IMR-90 (cell line): ENCODE measurements around the gene PI4KA. TPM values are rescaled to one million over a fixed set of nuclear protein-coding genes. Genes with fewer than 3 reads are reported as not detected.

ENCODE experiments used
- ATAC-seq: fragments of 200-7000 bp; cut with Tn5 transposase; 2 replicates; pipeline ENCODE4 v1.9.1; 2020; ENCODE audit warnings: low read depth, mild to moderate bottlenecking, moderate library complexity
- BruUV-seq: library from RNA; stranded (reverse); fragments of 400-500 nt; replicated peaks from 2 replicates; lab custom pipeline; 2021; lab: Mats Ljungman, UMichigan
- CTCF ChIA-PET: fragments of 300-600 bp; formaldehyde crosslinking; extraction: SDS; loops from one replicate; lab custom pipeline; 2021; ENCODE audit warnings: antibody characterized with exemption; lab: Yijun Ruan, JAX
- POLR2A ChIA-PET: fragments of 300-600 bp; sonication (Branson Sonifier 250); formaldehyde crosslinking; loops from one replicate; lab custom pipeline; 2022; ENCODE audit warnings: antibody characterized with exemption; ENCODE audit not compliant: unreplicated experiment; lab: Charles Lee
- DNase-seq: peaks from one replicate; pipeline ENCODE4 v3.0.0; 2013
- H2AFZ ChIP-seq: replicated peaks from 2 replicates; pipeline ENCODE3; 2013; ENCODE audit warnings: low read length, mild to moderate bottlenecking; ENCODE audit not compliant: poor library complexity
- H2AK5ac ChIP-seq: 2 replicates; pipeline ENCODE4 v1.6.1; 2013; ENCODE audit warnings: low read depth, low read length, inconsistent platforms
- H2AK9ac ChIP-seq: replicated peaks from 2 replicates; pipeline ENCODE3; 2013; ENCODE audit warnings: mild to moderate bottlenecking, low read depth, low read length, moderate library complexity; ENCODE audit not compliant: poor library complexity
- H2BK120ac ChIP-seq: 2 replicates; pipeline ENCODE4 v1.6.1; 2013; ENCODE audit warnings: low read depth, low read length, inconsistent platforms
- H2BK15ac ChIP-seq: 3 replicates; pipeline ENCODE4 v1.6.1; 2013; ENCODE audit warnings: low read depth, low read length, inconsistent platforms
- H2BK20ac ChIP-seq: 2 replicates; pipeline ENCODE4 v1.6.1; 2013; ENCODE audit warnings: low read depth, mild to moderate bottlenecking, inconsistent platforms, low read length, moderate library complexity
- H2BK5ac ChIP-seq: 2 replicates; pipeline ENCODE4 v1.6.1; 2013; ENCODE audit warnings: mild to moderate bottlenecking, low read depth, low read length, inconsistent platforms; ENCODE audit not compliant: poor library complexity, severe bottlenecking
- H3K14ac ChIP-seq: replicated peaks from 2 replicates; pipeline ENCODE4 v1.6.1; 2013; ENCODE audit warnings: low read depth, low read length, inconsistent platforms
- H3K18ac ChIP-seq: 2 replicates; pipeline ENCODE4 v1.6.1; 2013; ENCODE audit warnings: low read depth, low read length, control low read depth
- H3K23ac ChIP-seq: 2 replicates; pipeline ENCODE4 v1.6.1; 2013; ENCODE audit warnings: low read depth, low read length, inconsistent platforms
- H3K27ac ChIP-seq: 2 replicates; pipeline ENCODE4 v1.5.1; 2013; ENCODE audit warnings: mild to moderate bottlenecking, control low read depth, low read length; ENCODE audit not compliant: insufficient read depth
- H3K27me3 ChIP-seq: 2 replicates; pipeline ENCODE4 v1.6.1; 2013; ENCODE audit warnings: low read length; ENCODE audit not compliant: control insufficient read depth, insufficient read depth
- H3K36me3 ChIP-seq: 2 replicates; pipeline ENCODE4 v1.6.1; 2013; ENCODE audit warnings: low read length, mixed read lengths; ENCODE audit not compliant: control insufficient read depth, insufficient read depth
- H3K4ac ChIP-seq: 2 replicates; pipeline ENCODE4 v1.6.1; 2013; ENCODE audit warnings: low read depth, low read length, inconsistent platforms
- H3K4me1 ChIP-seq: 2 replicates; pipeline ENCODE4 v1.6.1; 2013; ENCODE audit warnings: low read length, mixed read lengths; ENCODE audit not compliant: control insufficient read depth, insufficient read depth
- H3K4me2 ChIP-seq: 2 replicates; pipeline ENCODE4 v1.6.1; 2013; ENCODE audit warnings: low read depth, mild to moderate bottlenecking, control low read depth, low read length, moderate library complexity
- H3K4me3 ChIP-seq: 2 replicates; pipeline ENCODE4 v1.5.1; 2013; ENCODE audit warnings: low read depth, mild to moderate bottlenecking, control low read depth, low read length, moderate library complexity; ENCODE audit not compliant: insufficient read depth
- H3K56ac ChIP-seq: 2 replicates; pipeline ENCODE4 v1.6.1; 2013; ENCODE audit warnings: low read length, inconsistent platforms; ENCODE audit not compliant: insufficient read depth; ENCODE audit errors: extremely low read depth
- H3K79me1 ChIP-seq, 2 experiments: 2 replicates each; pipeline ENCODE4 v1.6.1; 2013; ENCODE audit warnings: low read length in 2 of 2, inconsistent platforms in 1 of 2, low read depth in 1 of 2
- H3K9ac ChIP-seq: 2 replicates; pipeline ENCODE4 v1.6.1; 2013; ENCODE audit warnings: low read depth, low read length, control low read depth
- H3K9me1 ChIP-seq: 2 replicates; pipeline ENCODE4 v1.6.1; 2013; ENCODE audit warnings: low read length, inconsistent platforms; ENCODE audit not compliant: insufficient read depth
- H3K9me3 ChIP-seq: 2 replicates; pipeline ENCODE4 v1.6.1; 2013; ENCODE audit warnings: low read length; ENCODE audit not compliant: control insufficient read depth, insufficient read depth
- H4K20me1 ChIP-seq: 2 replicates; pipeline ENCODE4 v1.6.1; 2013; ENCODE audit warnings: low read length, inconsistent platforms; ENCODE audit not compliant: insufficient read depth
- H4K5ac ChIP-seq: 2 replicates; pipeline ENCODE4 v1.6.1; 2013; ENCODE audit warnings: mild to moderate bottlenecking, low read depth, low read length, control low read depth
- H4K8ac ChIP-seq, 2 experiments: 2 replicates each; pipeline ENCODE4 v1.6.1; 2013; ENCODE audit warnings: low read depth in 2 of 2, low read length in 2 of 2, control low read depth in 1 of 2, inconsistent platforms in 1 of 2
- H4K91ac ChIP-seq: 2 replicates; pipeline ENCODE4 v1.6.1; 2013; ENCODE audit warnings: low read depth, low read length, inconsistent platforms; ENCODE audit not compliant: insufficient read depth
- MAFK ChIP-seq: IDR thresholded peaks from 2 replicates; pipeline ENCODE4 v1.6.1; 2012; ENCODE audit warnings: low read depth, low read length, improper control_type of control experiment
- RAD21 ChIP-seq: IDR thresholded peaks from 2 replicates; pipeline ENCODE4 v1.6.1; 2012; ENCODE audit warnings: low read length, improper control_type of control experiment
- WGBS, 2 experiments: methylation state at CpG; one replicate each; pipeline versions ENCODE4 v1.1.5 to v1.1.7; 2013; ENCODE audit warnings: missing lambda C conversion rate in 2 of 2; ENCODE audit not compliant: insufficient read length in 1 of 2; ENCODE audit errors: extremely low coverage in 2 of 2; 5-methylcytosine and 5-hydroxymethylcytosine counted together
- dilution Hi-C: fragments of 300-500 bp; cut with HindIII; formaldehyde crosslinking; loops from one replicate; pipeline ENCODE4 v1.14.3; 2018; ENCODE audit warnings: low sequenced_read_pairs; ENCODE audit not compliant: unreplicated experiment
- in situ Hi-C: fragments of 300-500 bp; cut with MboI; formaldehyde crosslinking; loops from 3 replicates; pipeline ENCODE4 v1.14.3; 2019; ENCODE audit warnings: low sequenced_read_pairs, inconsistent platforms, mixed read lengths
- intact Hi-C: fragments of 100-400 bp; cut with micrococcal nuclease; formaldehyde crosslinking; loops from 2 replicates; pipeline ENCODE4 v1.10.0; 2022
- polyA plus RNA-seq, 3 experiments: library from polyadenylated mRNA; depleted of rRNA; stranded (reverse); fragments of >200 nt; gene quantifications; 2 replicates each; pipeline ENCODE4 v1.2.3, GENCODE V29; 2012; ENCODE audit warnings: low replicate concordance in 1 of 3
- total RNA-seq: library from RNA; depleted of rRNA; stranded (reverse); fragments of >200 nt; gene quantifications from 2 replicates; pipeline ENCODE4 v1.2.3, GENCODE V29; 2012
- TF ChIP-seq, protein P1 (sequence below): conservative IDR thresholded peaks from 2 replicates; pipeline ENCODE4 v1.5.1; 2012; ENCODE audit warnings: mild to moderate bottlenecking, low read depth, low read length, improper control_type of control experiment

Gene PI4KA
- total and polyA plus RNA-seq, 2 of the 4 experiments (the other 2 are of a cell fraction): 16.8 to 35.5 TPM

DNA sequence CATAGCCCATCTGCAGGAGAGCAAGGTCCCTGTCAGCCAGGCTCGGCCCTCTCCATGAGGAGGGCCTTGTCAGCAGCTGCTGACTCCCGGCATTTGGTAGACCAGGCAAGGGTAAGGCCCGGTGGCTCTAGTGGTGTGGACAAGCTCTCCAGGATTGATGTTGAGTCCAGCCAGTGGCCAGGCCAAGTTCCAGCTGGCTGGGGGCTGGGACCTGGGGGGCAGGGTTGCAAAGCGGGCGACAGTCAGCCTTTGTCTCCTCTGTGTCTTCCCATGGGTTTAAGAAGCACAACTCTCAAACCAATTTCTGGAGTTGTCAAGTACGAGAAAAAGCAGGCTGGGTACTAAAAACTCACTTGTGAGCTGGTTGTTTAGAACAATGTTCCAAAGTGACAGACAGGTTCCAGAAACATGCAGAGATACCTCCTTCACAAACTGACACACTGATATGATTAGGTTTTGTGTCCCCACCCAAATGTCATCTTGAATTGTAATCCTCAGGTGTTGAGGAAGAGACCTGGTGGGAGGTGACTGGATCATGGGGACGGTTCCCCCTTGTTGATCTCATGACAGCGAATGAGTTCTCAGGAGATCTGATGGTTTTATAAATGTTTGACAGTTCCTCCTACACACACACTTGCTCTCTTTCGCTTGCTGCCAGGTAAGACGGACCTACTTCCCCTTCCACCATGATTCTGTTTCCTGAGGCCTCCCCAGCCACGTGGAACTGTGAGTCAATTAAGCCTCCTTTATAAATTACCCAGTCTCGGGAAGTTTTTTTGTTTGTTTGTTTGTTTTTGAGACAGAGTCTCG lies 137.0 kb downstream of the PI4KA start:
- no CpG with 5 or more reads among the region's 13 CpGs for WGBS, 2 experiments
- Histone ChIP-seq H2AK9ac (no peak overlapping the region), H3K9me3 (no peaks in the 10 kb centered on the region), H3K79me1 (no peaks in the 10 kb centered on the region), H2BK120ac (no peak overlapping the region), H3K27ac (no peak overlapping the region), H4K5ac (no peak overlapping the region), H4K8ac (no peak overlapping the region), H4K91ac (no peak overlapping the region), H3K27me3 (no peaks in the 10 kb centered on the region), H3K36me3 (peaks cover 29% of the 10 kb centered on the region), H2AFZ (no peak overlapping the region), H3K56ac (no peak overlapping the region), H3K9me1 (no peaks in the 10 kb centered on the region), H3K4me1 (no peaks in the 10 kb centered on the region), H4K20me1 (no peaks in the 10 kb centered on the region), H3K4me3 (no peak overlapping the region), H3K4ac (no peak overlapping the region), H3K9ac (no peak overlapping the region), H2BK5ac (no peak overlapping the region), H2BK15ac (no peak overlapping the region), H2BK20ac (no peak overlapping the region), H3K18ac (no peak overlapping the region), H3K23ac (no peak overlapping the region), H3K14ac (no peak overlapping the region), H2AK5ac (no peak overlapping the region), H3K4me2 (no peak overlapping the region)
- dilution Hi-C loops: no loop called here
- DNase-seq: no peak
- intact Hi-C loops: no loop called here
- no peak for TF ChIP-seq MAFK
- no peak for TF ChIP-seq RAD21
- TF ChIP-seq, protein P1, sequence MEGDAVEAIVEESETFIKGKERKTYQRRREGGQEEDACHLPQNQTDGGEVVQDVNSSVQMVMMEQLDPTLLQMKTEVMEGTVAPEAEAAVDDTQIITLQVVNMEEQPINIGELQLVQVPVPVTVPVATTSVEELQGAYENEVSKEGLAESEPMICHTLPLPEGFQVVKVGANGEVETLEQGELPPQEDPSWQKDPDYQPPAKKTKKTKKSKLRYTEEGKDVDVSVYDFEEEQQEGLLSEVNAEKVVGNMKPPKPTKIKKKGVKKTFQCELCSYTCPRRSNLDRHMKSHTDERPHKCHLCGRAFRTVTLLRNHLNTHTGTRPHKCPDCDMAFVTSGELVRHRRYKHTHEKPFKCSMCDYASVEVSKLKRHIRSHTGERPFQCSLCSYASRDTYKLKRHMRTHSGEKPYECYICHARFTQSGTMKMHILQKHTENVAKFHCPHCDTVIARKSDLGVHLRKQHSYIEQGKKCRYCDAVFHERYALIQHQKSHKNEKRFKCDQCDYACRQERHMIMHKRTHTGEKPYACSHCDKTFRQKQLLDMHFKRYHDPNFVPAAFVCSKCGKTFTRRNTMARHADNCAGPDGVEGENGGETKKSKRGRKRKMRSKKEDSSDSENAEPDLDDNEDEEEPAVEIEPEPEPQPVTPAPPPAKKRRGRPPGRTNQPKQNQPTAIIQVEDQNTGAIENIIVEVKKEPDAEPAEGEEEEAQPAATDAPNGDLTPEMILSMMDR: no peak
- ChIA-PET CTCF (no interaction called here), POLR2A (no interaction called here)
- in situ Hi-C loops: loop anchor here (10.0 kb wide), 1 partner anchor 63 kb away; no protein-coding TSS in a partner anchor
- ATAC-seq: no peak
- TSS peak; percentile 23 for BruUV-seq
